ENCODE results near the gene BICC1. TPM values are rescaled to one million over a fixed set of nuclear protein-coding genes. Genes with fewer than 3 reads are reported as not detected.

Gene BICC1
- polyA plus RNA-seq, 4 donors = 72.5 to 84.9 (median 79.7) TPM

DNA sequence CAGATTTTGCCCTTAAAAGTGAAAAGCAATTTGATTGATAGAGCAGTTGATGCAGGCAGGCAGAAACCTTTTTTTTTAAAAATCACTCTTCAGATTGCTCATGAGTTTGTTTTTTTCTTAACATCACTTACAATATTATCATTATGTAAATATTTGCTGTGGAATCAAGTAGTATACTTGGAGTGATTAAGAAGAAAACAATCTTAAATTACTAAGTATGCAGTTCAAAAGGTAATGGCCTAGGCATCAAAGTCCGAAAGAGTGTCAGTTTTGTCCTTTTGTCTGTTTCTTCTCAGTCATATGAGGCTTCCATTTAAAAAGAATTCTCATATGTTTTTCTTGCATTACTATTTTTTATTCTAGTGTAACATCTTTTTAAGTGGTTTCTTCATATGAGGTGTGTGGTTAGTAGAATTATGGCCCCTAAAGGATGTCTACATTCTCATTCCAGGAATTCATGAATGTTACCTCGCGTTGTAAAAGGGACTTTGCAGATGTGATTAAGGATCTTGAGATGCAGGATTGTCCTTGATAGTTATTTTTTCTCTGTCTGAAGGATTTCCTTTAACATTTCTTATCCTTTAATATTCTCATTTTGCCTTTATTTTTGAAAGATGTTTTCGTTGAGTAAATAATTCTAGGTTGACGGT is 44.0 kb downstream of the BICC1 start:
- no peak for DNase-seq (ENCODE audit: low read depth in 4 of 4, low spot score in 2 of 4)

DNA sequence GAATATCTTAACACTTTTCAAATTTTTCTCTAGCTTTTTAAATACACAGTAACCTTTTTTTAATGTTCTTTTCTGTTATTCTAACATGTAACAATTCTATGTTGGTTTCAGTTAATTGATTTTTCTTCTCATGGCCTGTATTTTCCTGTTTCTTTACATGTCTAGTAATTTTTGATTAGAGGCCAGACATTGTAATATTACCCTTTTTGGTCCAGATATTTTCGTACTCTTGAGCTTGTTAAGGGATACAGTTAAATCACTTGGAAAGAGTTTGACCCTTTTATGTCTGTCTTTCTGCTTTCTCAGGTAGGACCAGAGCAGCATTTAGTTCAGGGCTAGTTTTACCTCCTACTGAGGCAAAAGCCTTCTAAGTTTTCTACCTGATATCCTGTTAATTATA is 45.0 kb downstream of the BICC1 start:
- no peak for DNase-seq (ENCODE audit: low read depth in 4 of 4, low spot score in 2 of 4)

DNA sequence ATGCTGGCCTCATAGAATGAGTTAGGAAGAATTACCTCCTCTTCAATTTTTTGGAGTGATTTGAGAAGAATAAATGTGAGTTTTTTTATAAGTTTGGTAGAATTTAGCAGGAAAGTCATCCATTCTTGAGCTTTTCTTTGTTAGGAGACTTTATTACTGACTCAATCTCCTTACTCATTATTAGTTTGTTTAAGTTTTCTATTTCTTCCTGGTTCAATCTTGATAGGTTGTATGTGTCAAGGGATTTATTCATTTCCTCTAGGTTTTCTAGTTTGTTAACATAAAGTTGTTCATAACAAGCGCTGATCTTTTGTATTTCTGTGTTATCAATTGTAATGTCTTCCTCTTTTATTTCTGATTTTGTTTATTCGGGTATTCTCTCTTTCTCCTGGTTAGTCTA is 47.4 kb downstream of the BICC1 start:
- no peak for DNase-seq (ENCODE audit: low read depth in 4 of 4, low spot score in 2 of 4)

DNA sequence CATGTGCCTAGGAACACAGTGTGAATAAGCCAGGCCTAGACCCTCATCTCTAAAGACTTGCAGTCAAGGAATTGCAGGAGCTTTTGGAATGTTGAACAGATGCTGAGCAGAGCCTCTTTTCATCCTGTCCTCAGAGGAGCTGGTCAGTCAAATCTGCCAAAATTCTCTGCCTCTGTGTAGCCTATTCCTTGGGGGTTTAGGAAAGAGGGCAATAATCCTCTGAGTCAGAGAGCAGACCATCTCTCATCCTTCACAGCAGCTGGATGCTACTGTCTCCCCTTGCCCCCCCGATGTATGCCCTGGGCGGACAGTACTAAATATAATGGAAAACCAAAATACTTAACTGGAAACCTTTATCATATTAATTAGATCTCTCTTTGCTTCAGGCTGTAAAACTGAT is 52.6 kb downstream of the BICC1 start:
- no peak for DNase-seq (ENCODE audit: low read depth in 4 of 4, low spot score in 2 of 4)

DNA sequence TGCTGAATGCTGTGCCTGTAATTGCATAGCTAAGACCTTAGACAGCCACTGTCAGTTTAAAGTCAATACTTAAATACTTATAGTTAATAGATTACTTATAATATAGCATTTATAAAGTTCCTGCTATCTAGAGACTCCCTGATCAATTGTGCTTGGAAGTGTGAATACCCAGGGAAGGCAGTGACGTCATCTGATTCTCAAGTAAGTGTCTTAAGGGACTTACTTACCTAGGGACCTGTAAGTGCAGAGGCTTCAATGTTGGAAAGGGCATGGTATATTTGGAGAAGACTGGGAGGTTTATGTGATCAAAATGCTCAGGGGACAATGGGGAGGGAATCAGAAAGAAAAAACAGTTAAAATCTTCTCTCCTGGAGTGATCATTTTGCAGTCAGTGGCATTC is 55.0 kb downstream of the BICC1 start:
- DNase-seq (ENCODE audit: low read depth in 4 of 4, low spot score in 2 of 4) = no peak

DNA sequence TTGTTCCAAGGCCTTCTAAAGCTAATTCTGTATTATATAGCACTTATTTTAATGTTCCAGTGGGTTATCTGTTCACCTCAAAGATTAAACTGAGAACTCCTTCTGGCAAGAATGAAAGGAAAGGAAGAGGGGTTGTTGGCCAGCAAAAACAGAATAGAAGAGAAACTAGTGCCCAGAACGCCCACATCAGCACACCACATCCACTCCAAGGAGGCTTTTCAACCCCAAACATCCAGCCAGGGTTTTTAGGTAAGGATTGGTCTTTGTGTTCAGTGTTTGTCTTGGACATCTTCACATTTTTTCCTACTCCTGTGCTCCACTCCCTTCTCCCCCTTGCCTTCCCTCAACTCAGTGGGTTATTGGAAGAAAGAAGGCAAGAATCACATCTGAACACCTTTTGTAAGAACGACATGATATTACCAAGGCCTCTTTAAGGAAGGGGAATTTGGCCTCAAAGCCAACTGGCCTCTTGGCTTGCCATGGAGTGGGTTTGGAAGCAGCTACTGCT is 55.8 kb downstream of the BICC1 start:
- no peak for DNase-seq (ENCODE audit: low read depth in 4 of 4, low spot score in 2 of 4)

DNA sequence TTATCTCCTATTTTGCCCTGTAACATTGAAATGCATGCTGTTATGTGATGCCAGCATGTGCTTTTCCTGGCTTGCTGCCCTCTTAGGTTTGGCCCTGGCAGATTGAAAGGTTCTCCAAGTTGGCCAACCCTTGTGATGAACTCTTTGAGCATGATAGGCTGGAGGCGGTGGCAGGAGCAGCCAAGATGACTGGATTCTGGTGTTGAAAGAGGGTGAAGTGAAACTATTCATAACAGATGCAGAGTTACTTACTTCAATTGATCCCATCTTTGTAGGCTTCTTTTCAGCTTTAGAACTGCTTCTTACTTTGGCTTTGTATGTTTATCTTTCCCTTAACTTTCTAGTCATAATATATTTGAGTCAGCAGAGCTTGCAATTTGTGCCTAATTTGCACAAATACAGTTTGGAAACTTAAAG is 57.6 kb downstream of the BICC1 start:
- no peak for DNase-seq (ENCODE audit: low read depth in 4 of 4, low spot score in 2 of 4)

DNA sequence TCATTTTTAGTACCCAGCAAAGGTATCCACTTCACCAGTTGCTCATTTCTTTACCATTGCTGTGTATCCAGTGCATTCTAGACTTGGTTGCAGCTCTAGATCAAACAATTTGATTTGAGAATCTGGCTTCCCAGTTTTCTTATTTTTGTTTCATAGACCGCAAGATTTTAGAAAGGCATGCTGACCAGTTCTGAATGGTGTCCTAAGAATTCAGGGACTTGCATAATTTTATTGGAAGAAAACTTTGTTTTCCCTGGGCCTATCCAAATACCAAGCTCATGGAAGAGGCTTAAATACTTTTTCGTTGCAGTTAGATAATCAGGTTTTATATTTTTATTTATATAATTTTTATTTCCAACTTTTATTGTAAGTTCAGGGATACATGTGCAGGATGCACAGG is 58.3 kb downstream of the BICC1 start:
- DNase-seq (ENCODE audit: low read depth in 4 of 4, low spot score in 2 of 4) = no peak

DNA sequence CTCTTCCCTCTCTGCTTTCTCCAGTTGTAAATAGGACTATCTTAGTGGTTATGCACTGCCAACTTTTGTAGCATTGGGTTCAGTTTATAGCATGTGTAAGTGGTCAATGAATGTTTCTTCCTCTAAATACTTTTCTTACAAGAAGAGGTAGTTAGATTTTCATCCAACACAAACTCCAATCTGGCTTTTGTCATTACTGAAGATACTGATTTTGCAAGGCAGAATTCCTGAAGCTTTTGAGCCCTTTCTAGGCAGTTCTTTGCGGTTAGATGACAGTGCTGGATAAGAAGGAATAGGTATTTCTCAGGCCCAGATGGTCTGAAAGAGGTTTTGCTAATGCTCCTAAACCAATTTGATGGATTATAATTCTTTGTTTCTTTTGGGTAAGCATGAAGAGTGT is 60.5 kb downstream of the BICC1 start:
- no peak for DNase-seq (ENCODE audit: low read depth in 4 of 4, low spot score in 2 of 4)

DNA sequence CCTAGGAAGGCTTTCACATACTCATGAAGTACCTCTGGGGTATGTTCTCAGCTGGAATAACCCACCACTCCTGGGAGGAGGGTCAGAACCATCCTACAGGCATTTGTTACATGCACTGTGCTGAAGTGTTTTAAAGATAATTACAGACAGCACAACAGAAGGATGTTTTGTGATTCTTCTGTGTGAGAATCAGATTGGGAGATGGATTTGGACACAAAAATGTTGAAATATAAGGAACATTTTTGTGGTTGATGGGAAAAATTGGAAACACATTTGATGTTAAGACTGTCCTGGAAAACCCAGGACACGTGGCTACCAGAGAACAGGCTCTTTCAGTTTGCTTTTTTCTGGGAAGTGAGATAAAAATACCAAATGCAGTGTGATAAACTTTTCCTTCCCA is 61.4 kb downstream of the BICC1 start:
- DNase-seq (ENCODE audit: low read depth in 4 of 4, low spot score in 2 of 4) = no peak

DNA sequence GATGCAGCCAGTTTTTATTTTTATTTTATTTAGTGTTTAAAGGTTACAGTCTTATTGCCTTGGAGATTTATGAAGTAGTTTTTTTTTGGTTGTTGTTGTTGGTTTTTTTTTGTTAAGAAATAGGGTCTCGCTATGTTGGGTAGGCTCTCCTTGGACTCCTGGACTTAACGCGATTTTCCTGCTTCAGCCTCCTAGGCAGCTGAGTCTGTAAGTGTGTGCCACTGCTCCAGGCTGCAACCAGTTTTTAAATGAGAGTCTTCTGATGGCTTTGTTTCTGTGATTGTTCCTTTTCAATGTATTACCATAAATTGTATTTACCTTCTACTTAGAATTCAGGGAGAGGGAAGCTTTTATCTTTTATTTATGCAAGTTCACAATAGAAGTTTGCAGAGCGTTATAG is 62.8 kb downstream of the BICC1 start:
- no peak for DNase-seq (ENCODE audit: low read depth in 4 of 4, low spot score in 2 of 4)

DNA sequence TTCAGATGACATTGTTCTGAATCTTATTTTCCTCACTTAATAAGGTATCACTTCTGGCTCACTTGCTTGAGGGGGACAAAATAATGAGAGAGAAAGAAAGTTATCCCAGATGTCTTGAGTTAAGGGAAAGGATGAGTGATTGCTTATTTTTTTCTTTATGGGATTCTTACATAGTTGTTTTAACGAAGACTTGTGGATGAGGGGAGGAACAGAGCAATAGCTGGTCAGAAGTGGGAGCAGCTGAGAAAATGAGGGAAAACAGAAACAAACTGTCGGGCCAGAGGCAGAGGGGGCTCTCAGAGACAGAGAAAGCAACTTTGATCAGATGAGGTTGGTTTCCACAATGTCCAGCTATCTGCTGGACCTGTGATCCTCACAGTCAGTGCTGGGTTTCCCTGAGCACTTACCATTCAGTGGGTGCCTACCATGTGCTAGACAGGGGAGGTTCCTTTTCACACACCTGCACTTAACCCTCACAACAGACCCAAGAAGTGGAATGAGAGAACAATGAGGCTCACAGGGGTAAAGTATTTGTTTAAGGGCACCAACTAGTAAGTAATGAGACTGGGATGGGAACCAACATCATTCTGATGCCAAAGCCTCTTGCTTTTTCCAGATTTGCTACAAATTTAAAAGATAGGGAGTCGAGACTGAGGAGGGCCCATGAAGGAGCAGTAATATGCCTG is 64.2 kb downstream of the BICC1 start:
- DNase-seq (ENCODE audit: low read depth in 4 of 4, low spot score in 2 of 4) = no peak

DNA sequence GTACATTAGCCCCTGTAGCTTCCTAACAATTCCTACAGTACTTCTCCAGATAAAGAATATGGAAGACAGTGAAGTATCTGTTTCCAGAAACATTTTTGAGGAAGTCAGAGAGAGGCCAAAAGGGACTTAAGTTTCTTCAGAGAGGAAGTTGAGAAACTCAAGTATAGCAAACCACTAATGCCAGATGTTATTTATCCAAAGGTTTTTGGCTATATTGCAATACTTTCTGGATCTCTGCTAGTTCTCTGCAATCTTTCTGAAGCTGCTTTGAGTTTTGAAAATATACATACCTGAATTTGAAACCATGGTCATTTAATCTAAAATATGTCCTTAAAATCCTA is 64.7 kb downstream of the BICC1 start:
- no peak for DNase-seq (ENCODE audit: low read depth in 4 of 4, low spot score in 2 of 4)

DNA sequence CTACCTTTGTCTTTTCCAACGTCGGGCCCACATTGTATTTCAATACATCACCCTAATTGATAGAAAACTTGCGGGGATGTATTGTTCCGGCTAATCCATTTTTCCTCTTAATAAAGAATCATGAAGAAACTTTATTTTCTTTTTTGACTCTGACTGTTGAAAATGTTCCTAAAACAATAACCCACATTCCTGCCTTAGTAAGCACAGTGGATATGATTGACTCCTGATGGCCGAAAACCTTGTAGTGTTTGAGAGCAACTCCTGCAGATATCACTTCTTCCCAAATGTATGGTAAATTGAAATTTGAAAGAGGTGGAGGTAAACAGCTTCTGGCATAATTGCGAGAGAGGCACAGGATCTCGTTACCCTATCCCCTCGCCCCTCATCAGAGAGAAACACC is 65.7 kb downstream of the BICC1 start:
- DNase-seq (ENCODE audit: low read depth in 4 of 4, low spot score in 2 of 4) = no peak

DNA sequence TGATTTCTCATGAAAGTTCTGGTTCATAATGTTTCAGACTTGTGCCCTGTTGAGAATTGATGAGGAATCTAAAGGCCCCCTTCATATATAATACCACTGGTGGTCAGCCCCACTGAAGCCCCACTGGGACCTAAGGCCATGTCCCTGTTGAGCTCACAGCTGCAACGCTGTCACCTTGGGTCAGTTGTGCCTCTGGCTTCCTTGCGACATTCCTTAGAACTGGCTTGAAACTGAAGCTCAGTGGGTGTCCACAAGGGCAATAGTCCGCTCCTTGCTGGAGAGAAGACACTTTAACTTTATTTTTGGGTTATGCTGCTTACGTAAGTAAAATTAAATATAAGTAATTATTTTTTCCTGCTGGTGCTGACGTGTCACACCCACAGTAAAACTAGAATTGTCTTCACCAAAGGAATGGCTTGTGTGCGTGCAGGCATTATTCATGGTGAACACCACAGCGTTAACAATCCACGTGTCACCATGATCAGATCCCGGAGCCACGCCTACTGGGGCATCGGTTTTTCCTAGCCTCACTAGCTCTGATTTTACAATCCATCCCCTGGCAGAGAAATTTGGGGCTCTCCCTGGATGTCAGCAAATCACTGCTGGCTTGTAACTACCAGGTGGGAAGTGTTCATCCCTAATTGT is 66.5 kb downstream of the BICC1 start:
- no peak for DNase-seq (ENCODE audit: low read depth in 4 of 4, low spot score in 2 of 4)

DNA sequence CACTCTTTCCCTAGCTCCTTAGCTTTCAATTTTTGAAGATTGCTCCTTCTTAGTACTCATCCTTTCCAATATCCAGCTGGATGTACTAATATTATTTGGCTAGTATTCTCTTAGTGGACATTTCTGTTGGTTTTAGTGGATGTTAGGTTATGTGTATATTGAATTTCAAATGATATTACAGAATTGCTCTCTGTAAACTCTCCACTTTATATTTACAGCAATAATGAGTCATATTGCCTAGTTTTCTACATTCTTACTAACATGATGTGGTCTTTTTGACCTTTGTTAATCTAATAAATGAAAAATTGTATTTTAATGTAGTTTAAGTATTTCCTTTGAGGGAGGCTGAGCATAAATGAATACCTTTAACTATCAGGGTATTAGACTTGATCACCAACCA is 69.4 kb downstream of the BICC1 start:
- no peak for DNase-seq (ENCODE audit: low read depth in 4 of 4, low spot score in 2 of 4)

DNA sequence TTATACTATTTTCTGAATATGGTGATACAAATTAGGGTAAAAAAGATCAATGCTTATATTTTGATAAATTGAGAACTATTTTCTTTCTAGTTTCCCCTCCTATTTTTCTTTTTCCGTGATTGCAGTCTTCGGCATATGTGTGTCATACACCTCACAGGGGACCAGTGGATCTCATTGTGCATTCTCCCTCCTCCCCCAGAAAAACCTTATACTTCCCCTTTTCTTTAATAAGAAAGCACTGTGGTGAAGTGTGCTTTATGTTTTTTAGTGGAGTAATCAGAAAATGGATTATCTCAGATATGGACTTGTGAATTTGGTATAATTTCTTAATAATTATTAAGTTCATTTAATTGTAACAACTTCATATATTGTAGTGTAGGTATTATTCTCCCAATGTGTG is 72.8 kb downstream of the BICC1 start:
- no peak for DNase-seq (ENCODE audit: low read depth in 4 of 4, low spot score in 2 of 4)

DNA sequence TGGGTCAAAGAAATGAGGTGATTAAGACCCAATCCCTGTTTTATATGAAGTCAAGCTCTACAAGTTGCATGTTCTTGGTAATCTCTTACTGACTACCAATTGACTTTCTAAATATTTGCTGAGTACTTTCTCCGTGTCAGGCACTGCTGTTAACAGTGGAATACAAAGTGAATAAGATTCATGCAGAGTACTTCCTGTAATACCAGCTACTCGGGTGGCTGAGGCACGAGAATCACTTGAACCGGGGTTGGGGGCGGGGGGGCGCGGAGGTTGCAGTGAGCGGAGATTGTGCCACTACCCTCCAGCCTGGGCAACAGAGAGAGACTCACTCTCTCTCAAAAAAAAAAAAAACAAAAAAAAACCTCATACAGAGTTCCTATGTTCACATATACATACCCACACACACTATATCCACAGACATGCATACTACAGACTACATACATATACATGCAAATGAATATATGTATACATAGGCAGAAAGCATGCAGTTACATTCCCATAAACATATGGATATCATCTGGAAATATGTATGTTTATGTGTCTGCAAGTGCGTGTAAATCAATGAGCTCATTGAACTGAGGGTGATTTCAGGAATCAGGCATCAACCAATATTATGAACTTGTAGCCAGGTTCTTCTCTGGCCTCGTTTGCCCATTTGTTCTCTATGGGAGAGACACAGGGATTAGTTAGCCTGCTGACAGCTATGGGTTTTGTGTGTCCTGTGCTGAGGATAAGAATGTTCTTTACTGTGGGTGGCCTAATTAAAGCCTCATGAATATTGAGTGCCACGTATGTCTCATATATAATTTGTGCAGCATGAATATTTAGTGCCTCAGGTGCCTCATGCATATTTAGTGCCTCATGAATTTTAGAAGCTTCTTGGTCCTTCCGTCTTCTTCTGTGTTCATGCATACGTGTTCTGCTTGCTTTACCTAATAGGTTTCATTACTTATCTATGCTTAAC is 73.9 kb downstream of the BICC1 start:
- DNase-seq (ENCODE audit: low read depth in 4 of 4, low spot score in 2 of 4) = no peak

DNA sequence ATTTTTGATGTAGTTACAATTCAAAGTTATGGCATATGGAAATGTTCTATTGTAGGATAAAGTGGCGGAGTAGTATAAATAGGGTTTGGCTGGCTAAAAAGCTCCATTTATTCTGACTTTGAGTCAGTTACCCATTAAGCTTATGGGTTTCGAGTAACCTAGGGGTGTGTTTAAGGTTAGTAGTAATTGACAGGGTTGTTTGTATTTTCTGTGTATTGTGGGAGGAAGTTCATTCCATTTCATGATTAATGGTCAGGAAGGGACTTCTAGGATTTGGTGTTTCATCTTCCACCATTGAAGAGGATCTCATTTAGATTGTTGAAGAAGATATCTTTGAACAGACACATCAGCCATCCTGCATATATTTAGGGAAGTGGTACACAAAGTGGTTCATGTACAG is 75.0 kb downstream of the BICC1 start:
- no peak for DNase-seq (ENCODE audit: low read depth in 4 of 4, low spot score in 2 of 4)

DNA sequence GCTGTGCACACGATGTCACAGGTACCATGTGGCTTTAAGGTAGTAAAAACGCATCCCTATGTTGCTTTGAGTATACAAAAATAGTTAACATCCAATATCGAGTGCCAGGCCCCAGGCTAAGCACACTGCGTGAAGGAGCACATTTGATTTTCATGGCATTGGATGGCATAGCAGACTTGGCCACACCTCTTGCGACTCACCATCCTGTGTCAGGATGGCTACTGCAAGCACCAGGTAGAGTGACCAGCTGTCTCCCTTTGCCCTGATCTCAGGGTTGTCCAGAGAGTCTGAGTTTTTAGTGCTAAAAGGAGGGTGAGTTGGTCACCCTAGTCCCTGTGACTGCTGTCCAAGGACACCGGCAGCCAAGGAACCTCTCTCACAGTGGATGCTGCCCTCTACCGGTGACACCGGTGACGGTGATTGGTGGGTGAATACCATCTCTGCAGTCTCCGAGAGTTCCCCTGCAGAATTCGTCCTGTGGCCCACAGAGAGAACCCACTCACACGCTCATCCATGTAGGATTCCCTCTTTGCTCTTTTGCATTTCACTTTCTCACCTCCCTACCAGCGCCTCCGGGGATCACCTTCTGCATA is 76.1 kb downstream of the BICC1 start:
- no peak for DNase-seq (ENCODE audit: low read depth in 4 of 4, low spot score in 2 of 4)
